HCT116 (cell line): Measurements from ENCODE around the gene PLCG2. TPM values are rescaled to one million over a fixed set of nuclear protein-coding genes. Genes with fewer than 3 reads are reported as not detected.

Experiments
- ATAC-seq: fragments of 200-7000 bp; cut with Tn5 transposase; 2 replicates; pipeline ENCODE4 v1.9.1; 2020; ENCODE audit warnings: mild to moderate bottlenecking, moderate library complexity
- BruUV-seq: library from RNA; stranded (reverse); fragments of 400-500 nt; replicated peaks from 2 replicates; lab custom pipeline; 2021; lab: Mats Ljungman, UMichigan
- CTCF ChIA-PET: fragments of 300-600 bp; sonication (Branson Sonifier 250); formaldehyde crosslinking; loops from one replicate; lab custom pipeline; 2021; ENCODE audit warnings: antibody characterized with exemption; lab: Charles Lee
- POLR2A ChIA-PET: fragments of 300-600, 350-600 bp; sonication (Branson Sonifier 250); formaldehyde crosslinking; loops from one replicate; lab custom pipeline; 2021; ENCODE audit warnings: antibody characterized with exemption; lab: Charles Lee
- RAD21 ChIA-PET, 2 experiments: fragments of 300-600 bp; sonication (Branson Sonifier 250); formaldehyde crosslinking; loops; one replicate each; lab custom pipeline; 2023; ENCODE audit warnings: low total read pairs in 2 of 2; ENCODE audit not compliant: uncharacterized antibody in 2 of 2, unreplicated experiment in 2 of 2, low non-redundant PET in 1 of 2; lab: Charles Lee
- DNase-seq: peaks from one replicate; pipeline ENCODE4 v3.0.0-alpha.2; 2010; ENCODE audit warnings: low read depth, low spot score
- H2AFZ ChIP-seq: fragments of 200-600 bp; shearing (Covaris generic), sonication (generic); 2 replicates; pipeline ENCODE4 v1.6.1; 2017; ENCODE audit warnings: low read depth, mixed run types, mixed read lengths, antibody characterized with exemption, low read length; ENCODE audit not compliant: poor library complexity, severe bottlenecking
- H3K27ac ChIP-seq: 2 replicates; pipeline ENCODE4 v1.5.1; 2012; ENCODE audit warnings: low read depth, low read length
- H3K27me3 ChIP-seq: fragments of 200-600 bp; sonication (generic); 2 replicates; pipeline ENCODE4 v1.6.1; 2016; ENCODE audit warnings: mixed run types, low read length, mixed read lengths; ENCODE audit not compliant: insufficient read depth
- H3K36me3 ChIP-seq, 2 experiments: fragments of 200-500 bp in 1 of 2; fragments of 200-600 bp in 1 of 2; sonication (Bioruptor generic) in 1 of 2; sonication (generic) in 1 of 2; 2 replicates each; pipeline versions ENCODE4 v1.5.1 to v1.6.1; 2014 to 2016; ENCODE audit warnings: low read length in 2 of 2, inconsistent platforms in 1 of 2, mixed read lengths in 1 of 2, mixed run types in 1 of 2; ENCODE audit not compliant: insufficient read depth in 2 of 2, control insufficient read depth in 1 of 2
- H3K4me1 ChIP-seq, 2 experiments: fragments of 200-600 bp in 1 of 2; sonication (generic) in 1 of 2; 2 replicates each; pipeline versions ENCODE4 v1.5.1 to v1.6.1; 2012 to 2017; ENCODE audit warnings: low read length in 2 of 2, inconsistent platforms in 1 of 2, mild to moderate bottlenecking in 1 of 2, mixed read lengths in 1 of 2, mixed run types in 1 of 2, moderate library complexity in 1 of 2; ENCODE audit not compliant: insufficient read depth in 2 of 2, control insufficient read depth in 1 of 2
- H3K4me2 ChIP-seq: fragments of 200-600 bp; sonication (generic); 2 replicates; pipeline ENCODE4 v1.6.1; 2017; ENCODE audit warnings: mixed run types, low read length, mixed read lengths
- H3K4me3 ChIP-seq, 2 experiments: fragments of 200-600 bp in 1 of 2; sonication (generic) in 1 of 2; replicated peaks in 1 of 2; 2 replicates each; pipeline ENCODE4 v1.5.1; 2011 to 2016; ENCODE audit warnings: low read length in 2 of 2, control low read depth in 1 of 2, low read depth in 1 of 2, mild to moderate bottlenecking in 1 of 2, mixed read lengths in 1 of 2, mixed run types in 1 of 2
- H3K79me2 ChIP-seq: fragments of 200-600 bp; sonication (generic); 2 replicates; pipeline ENCODE4 v1.6.1; 2017; ENCODE audit warnings: mild to moderate bottlenecking, mixed run types, low read length, moderate library complexity, mixed read lengths; ENCODE audit not compliant: insufficient read depth
- H3K9ac ChIP-seq: fragments of 200-600 bp; sonication (generic); 2 replicates; pipeline ENCODE4 v1.6.1; 2016; ENCODE audit warnings: low read length, mixed read lengths
- H3K9me2 ChIP-seq: fragments of 200-600 bp; sonication (generic), shearing (Covaris generic); 2 replicates; pipeline ENCODE4 v1.6.1; 2017; ENCODE audit warnings: mixed run types, mild to moderate bottlenecking, moderate library complexity; ENCODE audit not compliant: insufficient read depth
- H3K9me3 ChIP-seq, 2 experiments: fragments of 200-500 bp in 1 of 2; fragments of 200-600 bp in 1 of 2; sonication (Bioruptor generic) in 1 of 2; sonication (generic) in 1 of 2; 2 replicates each; pipeline ENCODE4 v1.6.1; 2014 to 2017; ENCODE audit warnings: low read length in 2 of 2, mixed read lengths in 2 of 2, inconsistent platforms in 1 of 2, low read depth in 1 of 2, mild to moderate bottlenecking in 1 of 2, mixed run types in 1 of 2, moderate library complexity in 1 of 2; ENCODE audit not compliant: control insufficient read depth in 1 of 2, insufficient read depth in 1 of 2
- H4K20me1 ChIP-seq: fragments of 200-600 bp; sonication (generic), shearing (Covaris generic); 2 replicates; pipeline ENCODE4 v1.6.1; 2017; ENCODE audit warnings: mixed run types, mild to moderate bottlenecking, moderate library complexity; ENCODE audit not compliant: insufficient read depth
- EGR1 ChIP-seq: IDR thresholded peaks from 2 replicates; pipeline ENCODE4 v1.6.1; 2012; ENCODE audit warnings: low read depth
- ELF1 ChIP-seq: IDR thresholded peaks from 2 replicates; pipeline ENCODE4 v1.6.1; 2012; ENCODE audit warnings: low read depth, borderline replicate concordance
- FOSL1 ChIP-seq: IDR thresholded peaks from 2 replicates; pipeline ENCODE4 v1.6.1; 2012; ENCODE audit warnings: low read depth
- MAX ChIP-seq: IDR thresholded peaks from 2 replicates; pipeline ENCODE4 v1.6.1; 2012
- REST ChIP-seq: IDR thresholded peaks from 2 replicates; pipeline ENCODE4 v1.6.1; 2012; ENCODE audit warnings: low read depth
- SP1 ChIP-seq: IDR thresholded peaks from 2 replicates; pipeline ENCODE4 v1.6.1; 2012; ENCODE audit warnings: low read depth
- TCF7L2 ChIP-seq: IDR thresholded peaks from 2 replicates; pipeline ENCODE4 v1.7.0; 2011; ENCODE audit warnings: borderline replicate concordance, inconsistent platforms; ENCODE audit not compliant: insufficient read depth, insufficient read length; ENCODE audit errors: extremely low read depth
- ZBTB33 ChIP-seq: IDR thresholded peaks from 2 replicates; pipeline ENCODE4 v1.6.1; 2011; ENCODE audit warnings: mild to moderate bottlenecking, low read length, moderate library complexity; ENCODE audit not compliant: insufficient replicate concordance; ENCODE audit errors: extremely low read depth
- intact Hi-C: fragments of 100-400 bp; cut with micrococcal nuclease; formaldehyde crosslinking; loops from 2 replicates; pipeline ENCODE4 v1.10.0; 2022
- total RNA-seq: library from RNA; stranded (reverse); gene quantifications from one replicate; pipeline ENCODE4 v1.2.1, GENCODE V29; 2021; ENCODE audit not compliant: unreplicated experiment

The PLCG2 gene
- total RNA-seq, 1 experiment from 2014 or later: 31.2 TPM

- Histone ChIP-seq H3K9me3 (no peaks in the 10 kb centered on the region), H3K36me3 (0 out of 4 replicates have a peak, but pooled peaks cover 0 to 2% of the 10 kb centered on the region in 2 experiments), H3K9ac (no peak overlapping the region), H3K9me2 (no peaks in the 10 kb centered on the region), H3K4me2 (no peak overlapping the region), H3K4me3 (no peak overlapping the region), H3K27ac (no peak overlapping the region), H3K79me2 (no peaks in the 10 kb centered on the region), H4K20me1 (no peaks in the 10 kb centered on the region), H2AFZ (no peak overlapping the region), H3K4me1 (peaks cover 0 to under 1% of the 10 kb centered on the region in 2 experiments; a peak in 2 of 4 replicates), H3K27me3 (no peaks in the 10 kb centered on the region)
- DNase-seq: no peak
- ATAC-seq: no peak
- CTCF ChIA-PET: no interaction called here
- intact Hi-C loops: no loop called here
- POLR2A ChIA-PET: no interaction called here
- no TSS peak for BruUV-seq
- RAD21 ChIA-PET: no interaction called here
- TF ChIP-seq ELF1 (no peak), FOSL1 (no peak), EGR1 (no peak), REST (no peak), MAX (no peak), SP1 (no peak), ZBTB33 (no peak), TCF7L2 (no peak)
Measured at GRCh38 chr16:81785138-81785924, 6.2 kb downstream of the PLCG2 start.
